ENCODE data around the gene LRRC10B.
A peak's percentile ranks its signal among the peaks of the same experiment; 100 is the strongest.

Gene LRRC10B

DNA sequence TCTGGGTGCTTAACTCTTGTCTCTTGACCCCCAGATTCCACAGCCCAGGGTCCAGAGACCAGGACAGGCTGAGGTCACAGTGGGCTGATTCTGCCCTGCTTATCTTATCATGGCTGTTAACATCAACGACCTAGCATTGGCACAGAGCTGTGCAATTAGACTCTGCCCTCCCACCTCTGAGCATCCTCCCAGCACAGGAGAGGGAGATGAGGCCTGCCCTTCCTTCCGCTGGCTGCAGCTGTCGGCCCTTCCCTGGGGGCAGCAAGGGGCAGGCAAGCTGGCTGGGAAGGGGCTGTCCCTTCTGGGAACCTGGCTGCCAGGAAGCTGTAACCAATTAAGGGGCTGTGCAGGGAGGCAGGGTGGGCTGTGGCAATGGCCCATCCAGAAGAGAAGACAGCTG is 22.5 kb downstream of the LRRC10B start:
- no peak for DNase-seq (ENCODE audit: low spot score)

GRCh38 chr11:61532134-61533038 is 23.8 kb downstream of the LRRC10B start:
- DNase-seq (ENCODE audit: low spot score): peak; percentile 75

GRCh38 chr11:61533039-61533375 is 24.5 kb downstream of the LRRC10B start:
- DNase-seq (ENCODE audit: low spot score): no peak

GRCh38 chr11:61533401-61533800 is 24.9 kb downstream of the LRRC10B start:
- no peak for DNase-seq (ENCODE audit: low spot score)

- DNase-seq (ENCODE audit: low spot score): no peak
These were observed 25.7 kb downstream of the LRRC10B start for GRCh38 chr11:61534025-61534932.

GRCh38 chr11:61534933-61535839 is 26.6 kb downstream of the LRRC10B start:
- no peak for DNase-seq (ENCODE audit: low spot score)

- no peak for DNase-seq (ENCODE audit: low spot score)
These were observed 27.6 kb downstream of the LRRC10B start for GRCh38 chr11:61535998-61536675.

GRCh38 chr11:61536676-61537270 is 28.2 kb downstream of the LRRC10B start:
- DNase-seq (ENCODE audit: low spot score): no peak

DNA sequence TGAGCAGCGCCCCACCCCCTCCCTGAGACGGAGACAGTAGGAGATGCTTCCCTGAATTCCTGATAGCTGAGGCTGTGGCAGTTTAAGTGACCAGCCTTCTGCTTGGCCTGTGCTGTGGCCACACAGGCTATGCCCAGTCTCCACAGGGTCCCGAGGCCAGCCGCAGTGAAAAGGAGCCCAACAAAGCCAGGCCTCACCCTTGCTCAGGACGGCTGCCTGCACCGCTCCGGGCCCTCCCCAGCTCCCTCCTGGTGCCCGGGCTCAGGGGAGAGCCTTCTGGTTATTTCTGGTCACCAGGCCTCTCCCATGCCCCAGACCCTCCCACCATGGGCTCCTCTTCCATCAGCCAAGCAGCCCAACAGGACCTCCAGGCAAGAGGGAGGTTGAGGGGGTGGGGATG is 28.8 kb downstream of the LRRC10B start:
- DNase-seq (ENCODE audit: low spot score): no peak

DNA sequence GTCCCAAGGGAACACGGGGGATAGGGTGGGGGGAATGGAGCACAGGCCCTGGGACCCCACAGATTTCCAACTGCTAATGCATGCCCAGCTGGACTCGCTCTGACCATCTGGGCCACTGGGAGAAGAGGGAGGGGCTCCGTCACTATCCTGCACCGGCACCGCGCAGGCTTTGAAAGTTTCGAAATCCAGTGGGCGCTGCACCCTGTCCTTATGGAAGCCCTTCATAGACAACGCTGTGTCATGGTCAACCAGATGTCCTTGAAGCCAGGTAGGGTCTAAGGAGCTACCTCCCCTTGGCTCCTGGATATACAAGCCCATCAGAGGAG is 30.1 kb downstream of the LRRC10B start:
- no peak for DNase-seq (ENCODE audit: low spot score)

GRCh38 chr11:61539006-61539405 is 30.5 kb downstream of the LRRC10B start:
- DNase-seq (ENCODE audit: low spot score): no peak

DNA sequence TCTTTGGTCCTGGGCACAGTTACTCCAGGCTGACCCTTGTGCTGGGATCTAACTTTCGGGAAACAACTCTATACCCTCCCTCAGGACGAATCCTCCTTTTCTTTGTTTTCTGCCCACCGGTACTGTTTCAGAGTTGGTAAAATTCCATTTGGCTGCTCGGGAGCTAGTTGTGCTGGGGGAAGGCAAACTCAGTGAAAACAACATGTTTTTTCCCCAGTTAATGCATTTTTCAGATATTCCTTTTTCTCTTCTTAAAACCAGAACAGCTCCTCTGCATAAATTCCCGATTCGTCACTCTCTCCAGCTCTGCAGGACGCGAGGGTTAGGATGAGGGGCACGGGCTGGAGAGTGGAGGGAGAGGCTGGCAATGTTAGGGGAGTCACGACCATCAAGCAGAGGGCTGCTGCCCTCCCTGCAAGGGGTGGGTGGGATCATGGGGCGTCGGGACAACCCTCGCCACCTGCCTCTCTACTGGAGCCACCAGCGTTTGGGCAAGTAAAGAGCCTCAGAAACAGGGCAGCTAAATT is 31.3 kb downstream of the LRRC10B start:
- DNase-seq (ENCODE audit: low spot score): no peak

GRCh38 chr11:61540528-61540927 is 32.0 kb downstream of the LRRC10B start:
- no peak for DNase-seq (ENCODE audit: low spot score)

GRCh38 chr11:61541598-61541997 is 33.0 kb downstream of the LRRC10B start:
- peak; percentile 73 for DNase-seq (ENCODE audit: low spot score)

GRCh38 chr11:61542024-61542461 is 33.5 kb downstream of the LRRC10B start:
- DNase-seq (ENCODE audit: low spot score): no peak

- no peak for DNase-seq (ENCODE audit: low spot score)
These were observed 34.2 kb downstream of the LRRC10B start for GRCh38 chr11:61542705-61543104.

DNA sequence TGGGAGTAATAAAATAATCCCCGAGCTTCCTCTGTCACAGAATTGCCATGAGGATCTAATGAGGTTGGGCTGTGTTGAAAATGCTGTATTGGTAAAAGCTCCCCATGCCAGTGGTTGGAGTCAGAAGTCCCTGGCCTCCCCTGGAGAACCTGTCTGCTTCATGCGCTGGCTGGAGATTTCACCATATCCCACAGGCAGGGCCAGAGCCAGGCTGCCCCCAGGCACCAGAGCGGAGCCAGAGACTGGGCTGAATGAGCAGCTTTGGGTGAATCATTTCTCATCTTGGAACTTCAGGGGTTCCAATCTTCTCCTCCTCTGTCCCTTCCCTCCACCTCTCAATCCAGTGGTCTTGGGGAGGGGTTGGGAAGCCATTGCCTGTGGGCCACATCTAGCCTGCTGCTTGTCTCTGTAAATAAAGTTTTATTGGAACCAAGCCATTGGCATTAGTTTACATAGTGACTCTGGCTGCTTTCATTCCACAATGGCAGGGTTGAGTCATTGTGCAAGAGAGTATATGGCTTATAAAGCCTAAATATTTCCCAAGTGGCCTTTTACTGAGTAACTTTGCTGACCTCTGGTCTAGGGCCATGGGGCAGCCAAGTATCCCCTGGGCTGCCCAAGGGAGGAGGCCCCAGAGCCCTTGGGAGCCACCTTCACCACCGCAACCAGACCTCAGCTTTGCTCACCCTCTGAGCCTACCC is 35.2 kb downstream of the LRRC10B start:
- peak; percentile 50 for DNase-seq (ENCODE audit: low spot score)

DNA sequence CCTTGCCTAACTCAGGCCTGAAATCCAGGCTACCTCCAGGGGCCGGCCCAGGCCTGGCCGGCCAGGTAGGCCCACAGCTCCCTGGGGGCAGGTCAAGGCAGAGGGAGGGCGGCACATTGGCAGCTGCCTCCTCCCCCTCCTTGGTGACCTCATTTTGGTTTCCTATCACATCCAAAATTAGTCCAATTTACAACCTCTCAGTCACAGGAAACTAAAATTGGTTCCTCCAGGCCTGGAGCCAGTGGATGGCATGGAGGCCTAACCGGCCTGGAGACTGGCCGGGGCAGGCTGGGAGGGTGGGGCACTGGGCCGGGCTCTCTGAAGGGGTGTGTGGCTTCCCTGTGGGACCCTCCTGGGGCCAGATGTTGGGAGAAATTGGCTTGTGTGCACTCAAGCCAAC is 35.9 kb downstream of the LRRC10B start:
- DNase-seq (ENCODE audit: low spot score): no peak

- DNase-seq (ENCODE audit: low spot score): no peak
These were observed 36.8 kb downstream of the LRRC10B start for GRCh38 chr11:61545341-61545740.

GRCh38 chr11:61545921-61546320 is 37.4 kb downstream of the LRRC10B start:
- no peak for DNase-seq (ENCODE audit: low spot score)

Measured in AG20443 (cell line).